HUES64 (cell line): ENCODE measurements around the gene QKI.
A peak's percentile ranks its signal among the peaks of the same experiment; 100 is the strongest.

Experiments
- H3K27ac ChIP-seq: 2 replicates; pipeline ENCODE4 v1.7.0; 2013; ENCODE audit warnings: low read depth, low read length, inconsistent platforms
- H3K27me3 ChIP-seq: 2 replicates; pipeline ENCODE4 v1.6.1; 2013; ENCODE audit warnings: mild to moderate bottlenecking, low read length; ENCODE audit not compliant: insufficient read depth
- H3K36me3 ChIP-seq: 2 replicates; pipeline ENCODE4 v1.6.1; 2013; ENCODE audit warnings: mild to moderate bottlenecking, low read length; ENCODE audit not compliant: insufficient read depth
- H3K4me1 ChIP-seq: 2 replicates; pipeline ENCODE4 v1.6.1; 2013; ENCODE audit warnings: mild to moderate bottlenecking, low read length, moderate library complexity; ENCODE audit not compliant: insufficient read depth
- H3K4me3 ChIP-seq: 2 replicates; pipeline ENCODE4 v1.5.1; 2013; ENCODE audit warnings: mild to moderate bottlenecking, low read length, moderate library complexity
- H3K9ac ChIP-seq: 2 replicates; pipeline ENCODE4 v1.6.1; 2013; ENCODE audit warnings: mild to moderate bottlenecking, low read depth, low read length
- H3K9me3 ChIP-seq: 2 replicates; pipeline ENCODE4 v1.6.1; 2013; ENCODE audit warnings: low read depth, low read length; ENCODE audit not compliant: insufficient read depth
- WGBS: fragments of 150-250, 120-280 bp; methylation state at CpG from one replicate; pipeline ENCODE4 v1.1.7; 2013; ENCODE audit warnings: missing lambda C conversion rate; 5-methylcytosine and 5-hydroxymethylcytosine counted together

The QKI gene

DNA sequence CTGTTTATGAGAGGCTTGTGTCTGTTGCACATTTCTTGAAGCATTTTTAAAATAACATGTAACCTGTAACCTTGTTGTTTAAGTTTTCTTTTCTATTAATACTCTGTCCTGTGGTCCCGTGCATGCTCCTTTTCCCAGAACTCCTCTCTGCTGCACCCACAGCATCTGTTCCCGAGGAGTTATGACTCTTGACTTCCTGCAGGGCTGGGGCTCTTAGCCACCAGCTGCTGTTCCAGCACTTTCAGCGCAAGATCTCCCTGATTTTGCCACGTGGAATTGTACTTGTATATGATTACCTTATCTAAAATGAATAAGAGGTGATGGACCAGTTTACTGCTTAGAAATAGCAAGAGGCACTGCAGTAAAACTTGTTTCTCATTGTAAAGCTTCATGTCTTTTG, 150.6 kb downstream of the QKI start:
- Histone ChIP-seq H3K27me3 (no peaks in the 10 kb centered on the region), H3K9me3 (no peaks in the 10 kb centered on the region), H3K36me3 (peaks cover 63% of the 10 kb centered on the region), H3K9ac (no peak overlapping the region), H3K4me3 (no peak overlapping the region), H3K27ac (no peak overlapping the region), H3K4me1 (peaks cover 6% of the 10 kb centered on the region; the same call in 1 of the 2 replicates)
- WGBS = 95% methylated on average over 4 of the region's 4 CpGs

DNA sequence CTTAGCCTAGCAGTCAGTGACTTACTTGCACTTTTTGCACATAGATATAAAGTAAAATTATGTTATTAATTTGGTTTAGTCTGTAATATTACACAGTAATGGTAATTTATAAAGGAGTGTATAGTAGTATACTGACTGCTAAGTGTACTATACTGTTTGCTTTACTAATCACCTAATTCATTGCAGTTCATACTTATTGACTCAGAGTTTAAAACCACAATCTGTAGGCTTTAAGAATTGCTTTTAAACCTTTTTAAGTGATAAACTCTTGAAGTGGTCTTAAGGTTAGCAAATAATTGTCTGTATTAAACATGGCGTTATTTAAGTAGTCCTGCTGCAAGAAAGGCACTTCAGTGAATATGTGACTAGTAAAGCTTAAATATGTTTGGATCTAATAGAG, 151.5 kb downstream of the QKI start:
- WGBS = 92% methylated on average over 1 of the region's 1 CpG
- H3K4me3 ChIP-seq = no peak overlapping the region
- peaks cover 6% of the 10 kb centered on the region; the same call in 1 of the 2 replicates for H3K4me1 ChIP-seq
- peaks cover 69% of the 10 kb centered on the region for H3K36me3 ChIP-seq
- H3K9me3 ChIP-seq = no peaks in the 10 kb centered on the region
- no peak overlapping the region for H3K27ac ChIP-seq
- H3K27me3 ChIP-seq = no peaks in the 10 kb centered on the region
- H3K9ac ChIP-seq = no peak overlapping the region

- H3K9me3 ChIP-seq = no peaks in the 10 kb centered on the region
Measured at GRCh38 chr6:163568275-163568674, 153.8 kb downstream of the QKI start.

GRCh38 chr6:163570579-163571231, 156.2 kb downstream of the QKI start:
- Histone ChIP-seq H3K4me1 (peaks cover 30% of the 10 kb centered on the region), H3K9me3 (no peaks in the 10 kb centered on the region), H3K27ac (no peak overlapping the region), H3K4me3 (no peak overlapping the region), H3K36me3 (peaks cover 42% of the 10 kb centered on the region), H3K9ac (no peak overlapping the region), H3K27me3 (no peaks in the 10 kb centered on the region)
- 93% methylated on average over 11 of the region's 12 CpGs for WGBS

More at GRCh38 chr6:163568275-163568674, 153.8 kb downstream of the QKI start:
- Histone ChIP-seq H3K9ac (no peak overlapping the region), H3K27me3 (no peaks in the 10 kb centered on the region), H3K36me3 (peaks cover 55% of the 10 kb centered on the region), H3K27ac (no peak overlapping the region), H3K4me1 (peaks cover 16% of the 10 kb centered on the region), H3K4me3 (no peak overlapping the region)
- 95% methylated on average over 3 of the region's 4 CpGs for WGBS

- Histone ChIP-seq H3K27ac (no peak overlapping the region), H3K27me3 (no peaks in the 10 kb centered on the region), H3K9ac (no peak overlapping the region), H3K4me1 (peaks cover 34% of the 10 kb centered on the region), H3K4me3 (no peak overlapping the region), H3K9me3 (no peaks in the 10 kb centered on the region), H3K36me3 (peaks cover 32% of the 10 kb centered on the region)
- WGBS = 83% methylated on average over 2 of the region's 2 CpGs
Measured at GRCh38 chr6:163571730-163572129, 157.2 kb downstream of the QKI start.

GRCh38 chr6:163572612-163573011, 158.1 kb downstream of the QKI start:
- Histone ChIP-seq H3K27ac (0 out of 2 replicates have a peak overlapping the region, but pooled peaks have one; percentile 32), H3K27me3 (no peaks in the 10 kb centered on the region), H3K36me3 (peaks cover 23% of the 10 kb centered on the region), H3K9ac (no peak overlapping the region), H3K4me3 (no peak overlapping the region), H3K9me3 (no peaks in the 10 kb centered on the region), H3K4me1 (peaks cover 42% of the 10 kb centered on the region)
- WGBS = 17% methylated on average over 3 of the region's 5 CpGs

GRCh38 chr6:163573503-163574179, 159.1 kb downstream of the QKI start:
- no peak overlapping the region; the same call in 1 of the 2 replicates for H3K4me3 ChIP-seq
- H3K9ac ChIP-seq = no peak overlapping the region
- peaks cover 20% of the 10 kb centered on the region for H3K36me3 ChIP-seq
- peak overlapping the region; percentile 69 for H3K27ac ChIP-seq
- no peaks in the 10 kb centered on the region for H3K27me3 ChIP-seq
- H3K4me1 ChIP-seq = peaks cover 49% of the 10 kb centered on the region
- WGBS = 65% methylated on average over 4 of the region's 4 CpGs
- no peaks in the 10 kb centered on the region for H3K9me3 ChIP-seq

GRCh38 chr6:163576114-163576513, 161.6 kb downstream of the QKI start:
- no peak overlapping the region for H3K9ac ChIP-seq
- H3K4me1 ChIP-seq = peaks cover 68% of the 10 kb centered on the region
- H3K27ac ChIP-seq = no peak overlapping the region
- no peaks in the 10 kb centered on the region for H3K9me3 ChIP-seq
- WGBS = 91% methylated on average over 4 of the region's 4 CpGs
- H3K4me3 ChIP-seq = no peak overlapping the region
- H3K36me3 ChIP-seq = peaks cover 14% of the 10 kb centered on the region
- H3K27me3 ChIP-seq = no peaks in the 10 kb centered on the region

- WGBS = 68% methylated on average over 3 of the region's 3 CpGs
- no peaks in the 10 kb centered on the region for H3K27me3 ChIP-seq
- H3K4me1 ChIP-seq = peaks cover 59% of the 10 kb centered on the region
- no peak overlapping the region for H3K4me3 ChIP-seq
- peaks cover 11% of the 10 kb centered on the region for H3K36me3 ChIP-seq
- no peak overlapping the region for H3K27ac ChIP-seq
- H3K9ac ChIP-seq = no peak overlapping the region
- H3K9me3 ChIP-seq = no peaks in the 10 kb centered on the region
Measured at GRCh38 chr6:163577404-163577803, 162.9 kb downstream of the QKI start.

GRCh38 chr6:163579111-163579879, 164.8 kb downstream of the QKI start:
- 56% methylated on average over 11 of the region's 13 CpGs for WGBS

DNA sequence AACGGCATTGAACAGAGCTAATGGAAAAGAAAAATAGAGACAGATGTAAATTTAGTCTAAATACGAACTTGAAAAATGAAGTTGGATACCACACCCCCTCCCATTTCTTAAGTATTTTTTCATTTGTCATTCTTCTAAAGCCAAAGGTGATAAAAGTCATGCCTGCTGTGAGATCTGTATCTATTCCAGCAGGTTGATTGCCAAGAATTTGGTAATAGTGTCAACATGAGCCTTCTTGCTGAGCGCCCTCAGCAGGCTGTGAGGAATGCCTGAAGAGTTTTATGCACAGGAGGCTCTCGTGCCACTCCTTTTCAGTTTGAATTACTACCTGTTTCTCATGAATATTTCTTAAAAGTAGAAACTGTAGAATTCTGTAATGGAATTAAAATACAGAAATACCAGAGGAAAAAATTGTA, 165.4 kb downstream of the QKI start:
- Histone ChIP-seq H3K4me1 (peaks cover 38% of the 10 kb centered on the region), H3K36me3 (peaks cover 2% of the 10 kb centered on the region), H3K9ac (no peak overlapping the region), H3K4me3 (no peak overlapping the region), H3K9me3 (no peaks in the 10 kb centered on the region), H3K27ac (peak overlapping the region; percentile 59; the same call in 1 of the 2 replicates), H3K27me3 (no peaks in the 10 kb centered on the region)
- WGBS = 33% methylated on average over 2 of the region's 4 CpGs

More at GRCh38 chr6:163579111-163579879, 164.8 kb downstream of the QKI start:
- Histone ChIP-seq H3K4me3 (no peak overlapping the region), H3K9me3 (no peaks in the 10 kb centered on the region), H3K9ac (no peak overlapping the region), H3K4me1 (peaks cover 41% of the 10 kb centered on the region), H3K36me3 (peaks cover 8% of the 10 kb centered on the region), H3K27me3 (no peaks in the 10 kb centered on the region), H3K27ac (peak overlapping the region; percentile 59; the same call in 1 of the 2 replicates)
